Smooth muscle cell (in vitro differentiated cells): ENCODE measurements around the gene XPO1. TPM values are rescaled to one million over a fixed set of nuclear protein-coding genes. Genes with fewer than 3 reads are reported as not detected.

Experiments
- DNase-seq: peaks from one replicate; lab custom pipeline; 2025; ENCODE audit not compliant: unreplicated experiment; lab: John Stamatoyannopoulos, UW
- H2AFZ ChIP-seq: fragments of 200-600 bp; sonication (generic); 2 replicates; pipeline ENCODE4 v1.6.0; 2016; ENCODE audit warnings: antibody characterized with exemption, low read depth, mild to moderate bottlenecking
- H3F3A ChIP-seq: fragments of 200-600 bp; sonication (generic); 2 replicates; pipeline ENCODE4 v1.6.0; 2017; ENCODE audit warnings: antibody characterized with exemption, low read depth
- H3K27ac ChIP-seq: fragments of 200-600 bp; sonication (generic); 2 replicates; pipeline ENCODE4 v1.5.1; 2016; ENCODE audit warnings: low read depth, mild to moderate bottlenecking
- H3K27me3 ChIP-seq: fragments of 200-600 bp; sonication (generic); 2 replicates; pipeline ENCODE4 v1.6.1; 2016; ENCODE audit warnings: low read depth, mild to moderate bottlenecking
- H3K36me3 ChIP-seq: fragments of 200-600 bp; sonication (generic); 2 replicates; pipeline ENCODE4 v1.5.1; 2016; ENCODE audit warnings: low read depth
- H3K4me1 ChIP-seq: fragments of 200-600 bp; sonication (generic); 2 replicates; pipeline ENCODE4 v1.5.1; 2016; ENCODE audit warnings: low read depth
- H3K4me2 ChIP-seq: fragments of 200-600 bp; sonication (generic); 2 replicates; pipeline ENCODE4 v1.6.0; 2016; ENCODE audit warnings: mild to moderate bottlenecking
- H3K4me3 ChIP-seq: fragments of 200-600 bp; sonication (generic); 2 replicates; pipeline ENCODE4 v1.5.1; 2016; ENCODE audit warnings: mild to moderate bottlenecking
- H3K79me2 ChIP-seq: fragments of 200-600 bp; sonication (generic); 2 replicates; pipeline ENCODE4 v1.6.0; 2016; ENCODE audit warnings: low read depth, mild to moderate bottlenecking
- H3K9ac ChIP-seq: fragments of 200-600 bp; sonication (generic); 2 replicates; pipeline ENCODE4 v1.6.0; 2016; ENCODE audit warnings: low read depth
- H3K9me3 ChIP-seq: fragments of 200-600 bp; sonication (generic); replicated peaks from 2 replicates; pipeline ENCODE4 v1.5.1; 2016; ENCODE audit warnings: low read depth
- H4K20me1 ChIP-seq: fragments of 200-600 bp; sonication (generic); 2 replicates; pipeline ENCODE4 v1.6.0; 2016; ENCODE audit warnings: low read depth
- CTCF ChIP-seq: fragments of 200-600 bp; sonication (generic); IDR thresholded peaks from 2 replicates; pipeline ENCODE4 v1.5.1; 2017; ENCODE audit warnings: borderline replicate concordance, mild to moderate bottlenecking, antibody characterized with exemption; ENCODE audit not compliant: insufficient read depth, poor library complexity, severe bottlenecking
- WGBS: methylation state at CpG from one replicate; pipeline ENCODE4 v1.1.7; 2016; ENCODE audit warnings: low lambda C conversion rate; 5-methylcytosine and 5-hydroxymethylcytosine counted together
- polyA plus RNA-seq: library from polyadenylated mRNA; unstranded; fragments of >200 nt; fragmentation: Nextera tagmentation; extraction: Ambion mirVana; gene quantifications from 2 replicates; pipeline ENCODE4 v1.2.1, GENCODE V29; 2016
- total RNA-seq: library from RNA; depleted of rRNA; stranded (reverse); fragments of >200 nt; gene quantifications from 2 replicates; pipeline ENCODE4 v1.2.3, GENCODE V29; 2014

The XPO1 gene
- total and polyA plus RNA-seq, 2 experiments from 2014 or later: 42.6 to 449 TPM

- Histone ChIP-seq H3K27ac (no peak overlapping the region), H3F3A (no peaks in the 10 kb centered on the region), H3K79me2 (peaks cover 98% of the 10 kb centered on the region), H3K9me3 (no peaks in the 10 kb centered on the region), H3K4me3 (no peak overlapping the region), H4K20me1 (peaks cover 98% of the 10 kb centered on the region), H3K36me3 (no peaks in the 10 kb centered on the region), H3K27me3 (no peaks in the 10 kb centered on the region), H2AFZ (no peak overlapping the region), H3K9ac (no peak overlapping the region), H3K4me2 (no peak overlapping the region), H3K4me1 (no peaks in the 10 kb centered on the region)
- no peak for TF ChIP-seq CTCF
- WGBS: 97% methylated on average over 5 of the region's 5 CpGs
- no peak for DNase-seq
Measured at GRCh38 chr2:61454383-61454782, 83.8 kb downstream of the XPO1 start.

- Histone ChIP-seq H3K9me3 (no peaks in the 10 kb centered on the region), H3K27me3 (no peaks in the 10 kb centered on the region), H4K20me1 (peaks cover 98% of the 10 kb centered on the region), H3K79me2 (peaks cover 98% of the 10 kb centered on the region), H3K4me3 (no peak overlapping the region), H2AFZ (no peak overlapping the region), H3K9ac (no peak overlapping the region), H3K4me2 (no peak overlapping the region), H3F3A (no peaks in the 10 kb centered on the region), H3K4me1 (no peaks in the 10 kb centered on the region), H3K27ac (no peak overlapping the region), H3K36me3 (no peaks in the 10 kb centered on the region)
- no peak for DNase-seq
- 96% methylated on average over 8 of the region's 8 CpGs for WGBS
- no peak for TF ChIP-seq CTCF
Measured at GRCh38 chr2:61452392-61452791, 85.8 kb downstream of the XPO1 start.

- WGBS: 97% methylated on average over 9 of the region's 9 CpGs
- Histone ChIP-seq H4K20me1 (peaks cover 98% of the 10 kb centered on the region), H3K27me3 (no peaks in the 10 kb centered on the region)
Measured at GRCh38 chr2:61451178-61451577, 87.0 kb downstream of the XPO1 start.

More at GRCh38 chr2:61451178-61451577, 87.0 kb downstream of the XPO1 start:
- no peaks in the 10 kb centered on the region for H3F3A ChIP-seq
- H2AFZ ChIP-seq: no peak overlapping the region
- no peak for DNase-seq
- no peaks in the 10 kb centered on the region for H3K4me1 ChIP-seq
- H3K27ac ChIP-seq: no peak overlapping the region
- H3K79me2 ChIP-seq: peaks cover 98% of the 10 kb centered on the region
- no peak overlapping the region for H3K4me3 ChIP-seq
- no peaks in the 10 kb centered on the region for H3K9me3 ChIP-seq
- H3K36me3 ChIP-seq: no peaks in the 10 kb centered on the region
- no peak overlapping the region for H3K4me2 ChIP-seq
- no peak for TF ChIP-seq CTCF
- no peak overlapping the region for H3K9ac ChIP-seq
